ENCODE measurements around the gene SEC14L3. TPM values are rescaled to one million over a fixed set of nuclear protein-coding genes. Genes with fewer than 3 reads are reported as not detected.

SEC14L3 gene
- total RNA-seq, 1 experiment from 2014 or later = not detected

GRCh38 chr22:30413745-30414524, 57.9 kb downstream of the SEC14L3 start (continued):
- no peak for TF ChIP-seq ZSCAN18 (CRISPR knock-in tag; IDR thresholded peaks at IDR 0.05)
- TF ChIP-seq AFF4 (CRISPR knock-in tag; IDR thresholded peaks at IDR 0.05; ENCODE audit: borderline replicate concordance) = no peak

- Mint-ChIP-seq H3K27ac (peak overlapping the region; percentile 73), H3K9me3 (no peaks in the 10 kb centered on the region), H3K36me3 (peaks cover 29% of the 10 kb centered on the region), H3K4me1 (no peaks in the 10 kb centered on the region), H3K4me3 (no peak overlapping the region), H3K27me3 (ENCODE audit: low read depth) (no peaks in the 10 kb centered on the region)
- DNase-seq (ENCODE audit: low spot score) (no peak), ATAC-seq (no peak)
- CTCF ChIA-PET = interaction anchor here (1.0 to 4.5 kb wide), 5 partner anchors 11 to 25 kb away, joined by 3 to 21 read pairs (median 5); partner anchors contain the start of genes MTFP1 and RNF215
- TF ChIP-seq FOXK1 (CRISPR knock-in tag; IDR thresholded peaks at IDR 0.05) (no peak), TEAD1 (CRISPR knock-in tag; IDR thresholded peaks at IDR 0.05) (no peak), IRF1 (CRISPR knock-in tag; IDR thresholded peaks at IDR 0.05) (no peak), ZNF423 (CRISPR knock-in tag; IDR thresholded peaks at IDR 0.05) (no peak), ESRRA (CRISPR knock-in tag; IDR thresholded peaks at IDR 0.05; ENCODE audit: borderline replicate concordance) (no peak), NR2C2 (CRISPR knock-in tag; IDR thresholded peaks at IDR 0.05) (no peak)
- POLR2A ChIA-PET = interaction anchor here (0.9 to 1.1 kb wide), 2 partner anchors 9 to 11 kb away, joined by 3 to 4 read pairs; no protein-coding TSS in a partner anchor
Measured at GRCh38 chr22:30413001-30413400, 58.8 kb downstream of the SEC14L3 start.

- Mint-ChIP-seq H3K36me3 (peaks cover 24% of the 10 kb centered on the region), H3K4me3 (no peak overlapping the region), H3K27me3 (ENCODE audit: low read depth) (no peaks in the 10 kb centered on the region), H3K9me3 (no peaks in the 10 kb centered on the region), H3K27ac (no peak overlapping the region), H3K4me1 (no peaks in the 10 kb centered on the region)
- ATAC-seq (no peak), DNase-seq (ENCODE audit: low spot score) (no peak)
- TF ChIP-seq SMAD3 (CRISPR knock-in tag; IDR thresholded peaks at IDR 0.05; ENCODE audit: borderline replicate concordance) (no peak), ETV6 (CRISPR knock-in tag; IDR thresholded peaks at IDR 0.05) (no peak), ZSCAN18 (CRISPR knock-in tag; IDR thresholded peaks at IDR 0.05) (no peak), ZNF263 (CRISPR knock-in tag; IDR thresholded peaks at IDR 0.05; ENCODE audit: low read depth) (peak; percentile 59; the same call in 1 of the 2 replicates), FOXJ3 (CRISPR knock-in tag; IDR thresholded peaks at IDR 0.05; ENCODE audit: borderline replicate concordance) (no peak)
- ChIA-PET POLR2A (interaction anchor here (0.6 kb wide), 1 partner anchor 8 kb away, joined by 3 read pairs; no protein-coding TSS in a partner anchor), CTCF (interaction anchor here (1.7 to 4.5 kb wide), 2 partner anchors 14 to 24 kb away, joined by 5 to 21 read pairs; partner anchors contain the start of genes MTFP1 and RNF215)
Measured at GRCh38 chr22:30411780-30412179, 60.0 kb downstream of the SEC14L3 start.

Other genes with a start within 250 kb of the SEC14L3 start
- gene LIF, start 225.3 kb downstream of the SEC14L3 start, total RNA-seq (2021) = 4.6 to 7.2 TPM (median 6.1 TPM) in 3 replicates
- not detected in 3 replicates for gene OSM, start 205.2 kb downstream of the SEC14L3 start, total RNA-seq (2021)
- gene CASTOR1, start 182.5 kb downstream of the SEC14L3 start, total RNA-seq (2021) = 15.8 to 18.6 TPM (median 16.0 TPM) in 3 replicates
- gene TBC1D10A, start 145.1 kb downstream of the SEC14L3 start, total RNA-seq (2021) = 7.5 to 11.1 TPM (median 9.6 TPM) in 3 replicates
- gene SF3A1, start 115.1 kb downstream of the SEC14L3 start, total RNA-seq (2021) = 214 to 272 TPM (median 227 TPM) in 3 replicates
- 3.8 to 6.5 TPM (median 4.2 TPM) in 3 replicates for gene CCDC157, start 115.0 kb downstream of the SEC14L3 start, total RNA-seq (2021)
- 25.4 to 28.6 TPM (median 27.6 TPM) in 3 replicates for gene RNF215, start 84.6 kb downstream of the SEC14L3 start, total RNA-seq (2021)
- gene SEC14L2, start 75.0 kb downstream of the SEC14L3 start, total RNA-seq (2021) = 2.4 to 3.9 TPM (median 3.9 TPM) in 3 replicates
- 75.0 to 78.7 TPM (median 75.5 TPM) in 3 replicates for gene MTFP1, start 46.2 kb downstream of the SEC14L3 start, total RNA-seq (2021)
- 1.9 to 2.9 TPM (median 2.8 TPM) in 3 replicates for gene SEC14L4, start 33.7 kb upstream of the SEC14L3 start, total RNA-seq (2021)
- gene SEC14L6, start 74.7 kb upstream of the SEC14L3 start, total RNA-seq (2021) = 1.6 to 2.0 TPM (median 1.7 TPM) in 3 replicates
- gene GAL3ST1, start 102.6 kb upstream of the SEC14L3 start, total RNA-seq (2021) = 11.0 to 11.6 TPM (median 11.2 TPM) in 3 replicates
- gene PES1, start 119.9 kb upstream of the SEC14L3 start, total RNA-seq (2021) = 108 to 128 TPM (median 109 TPM) in 3 replicates
- gene TCN2, start 135.2 kb upstream of the SEC14L3 start, total RNA-seq (2021) = 34.7 to 39.0 TPM (median 36.7 TPM) in 3 replicates
- gene SLC35E4, start 163.8 kb upstream of the SEC14L3 start, total RNA-seq (2021) = 5.2 to 5.5 TPM (median 5.3 TPM) in 3 replicates
- 4.2 to 4.4 TPM (median 4.3 TPM) in 3 replicates for gene DUSP18, start 195.9 kb upstream of the SEC14L3 start, total RNA-seq (2021)
- 4.1 to 4.4 TPM (median 4.1 TPM) in 3 replicates for gene OSBP2, start 222.9 kb upstream of the SEC14L3 start, total RNA-seq (2021)

Data from WTC11 (cell line).